DND-41 (cell line): ENCODE results near the gene CRB3.
A peak's percentile ranks its signal among the peaks of the same experiment; 100 is the strongest.

Experiments
- ATAC-seq: fragments of 200-7000 bp; cut with Tn5 transposase; 3 replicates; pipeline ENCODE4 v1.9.1; 2021; ENCODE audit warnings: low read depth; ENCODE audit not compliant: insufficient read depth
- DNase-seq: peaks from one replicate; pipeline ENCODE4 v3.0.0-alpha.2; 2020
- H2AFZ ChIP-seq: 2 replicates; pipeline ENCODE4 v1.6.0; 2012; ENCODE audit warnings: low read depth, low read length
- H3K27ac ChIP-seq: 2 replicates; pipeline ENCODE4 v1.5.1; 2012; ENCODE audit warnings: low read length, inconsistent platforms
- H3K27me3 ChIP-seq: fragments of 200-600 bp; sonication (generic); 2 replicates; pipeline ENCODE4 v1.6.0; 2012; ENCODE audit warnings: low read length, mild to moderate bottlenecking, inconsistent platforms; ENCODE audit not compliant: insufficient read depth, poor library complexity
- H3K36me3 ChIP-seq: 2 replicates; pipeline ENCODE4 v1.5.1; 2012; ENCODE audit warnings: low read length, inconsistent platforms; ENCODE audit not compliant: insufficient read depth
- H3K4me1 ChIP-seq: 2 replicates; pipeline ENCODE4 v1.5.1; 2012; ENCODE audit warnings: mild to moderate bottlenecking, low read length; ENCODE audit not compliant: insufficient read depth
- H3K4me2 ChIP-seq: 2 replicates; pipeline ENCODE4 v1.6.0; 2012; ENCODE audit warnings: mild to moderate bottlenecking, moderate library complexity, low read length, inconsistent platforms; ENCODE audit not compliant: insufficient read depth
- H3K4me3 ChIP-seq, 2 experiments: fragments of 200-600 bp in 1 of 2; shearing (Covaris generic) in 1 of 2; 2 replicates each; pipeline ENCODE4 v1.5.1; 2012 to 2016; ENCODE audit warnings: inconsistent platforms in 2 of 2, low read length in 2 of 2, mild to moderate bottlenecking in 2 of 2, low read depth in 1 of 2, moderate library complexity in 1 of 2
- H3K79me2 ChIP-seq: 2 replicates; pipeline ENCODE4 v1.6.0; 2012; ENCODE audit warnings: low read length, inconsistent platforms; ENCODE audit not compliant: insufficient read depth
- H3K9ac ChIP-seq: 2 replicates; pipeline ENCODE4 v1.6.0; 2012; ENCODE audit warnings: low read depth, mild to moderate bottlenecking, inconsistent platforms, low read length, moderate library complexity
- H3K9me3 ChIP-seq: 2 replicates; pipeline ENCODE4 v1.5.1; 2012; ENCODE audit warnings: low read length, moderate library complexity, mild to moderate bottlenecking, inconsistent platforms; ENCODE audit not compliant: insufficient read depth, severe bottlenecking
- H4K20me1 ChIP-seq: 2 replicates; pipeline ENCODE4 v1.6.0; 2012; ENCODE audit warnings: low read length; ENCODE audit not compliant: insufficient read depth
- EZH2 ChIP-seq: IDR thresholded peaks from 3 replicates; pipeline ENCODE4 v1.6.1; 2012; ENCODE audit warnings: borderline replicate concordance, low read depth, mild to moderate bottlenecking, moderate library complexity, low read length, inconsistent platforms; ENCODE audit not compliant: severe bottlenecking
- TF ChIP-seq, protein P1 (sequence below): IDR thresholded peaks from 2 replicates; pipeline ENCODE4 v1.5.1; 2012; ENCODE audit warnings: borderline replicate concordance, low read length, moderate library complexity, mild to moderate bottlenecking; ENCODE audit not compliant: poor library complexity, severe bottlenecking; ENCODE audit errors: extremely low read depth

CRB3 gene

DNA sequence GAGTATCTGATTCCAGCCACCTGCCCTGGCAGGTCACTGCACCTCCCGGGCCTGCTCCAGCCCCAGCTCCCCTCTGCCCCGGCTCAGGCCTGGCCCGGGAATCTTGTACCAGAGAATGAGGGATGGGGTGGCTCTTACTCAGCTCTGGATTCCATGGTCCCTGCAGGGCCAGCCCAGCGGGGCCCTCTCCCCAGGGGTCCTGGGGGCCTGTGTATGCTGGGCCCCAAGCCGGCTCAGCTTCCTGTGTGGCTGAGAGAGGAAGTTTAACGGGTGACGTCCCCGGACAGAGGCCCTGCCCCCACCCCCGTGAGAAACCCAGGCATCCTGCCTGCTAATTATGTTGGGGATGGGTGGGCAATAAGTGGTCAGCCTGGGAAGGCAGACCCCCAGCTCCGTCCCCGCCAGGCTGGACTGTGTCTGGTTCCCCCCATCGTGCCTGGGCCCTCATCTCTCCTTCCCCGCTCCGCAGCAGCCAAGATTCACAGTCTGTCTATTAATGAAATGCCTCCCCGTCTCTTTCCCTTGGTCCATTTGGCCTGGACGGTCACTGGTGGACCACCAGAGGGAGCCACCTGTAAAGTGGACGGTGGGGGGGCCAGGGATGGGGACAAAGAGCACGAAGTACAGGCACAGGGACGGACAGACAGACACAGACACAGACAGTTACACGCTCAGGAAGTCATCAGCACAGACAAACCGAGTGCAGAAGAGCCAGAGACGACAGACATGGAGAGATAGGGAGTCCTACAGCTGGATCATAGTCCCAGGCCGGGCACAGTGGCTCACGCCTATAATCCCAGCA is 17.7 kb downstream of the CRB3 start, which contains the start of gene DENND1C:
DENND1C (minus strand) TSS at position 247 of the 802 bp plus-strand sequence; CDS start at position 155, 92 bp downstream.
- peak within 1 kb of the TSS; percentile 53 to 77; a peak in 3 of 4 replicates for H3K4me3 ChIP-seq

DNA sequence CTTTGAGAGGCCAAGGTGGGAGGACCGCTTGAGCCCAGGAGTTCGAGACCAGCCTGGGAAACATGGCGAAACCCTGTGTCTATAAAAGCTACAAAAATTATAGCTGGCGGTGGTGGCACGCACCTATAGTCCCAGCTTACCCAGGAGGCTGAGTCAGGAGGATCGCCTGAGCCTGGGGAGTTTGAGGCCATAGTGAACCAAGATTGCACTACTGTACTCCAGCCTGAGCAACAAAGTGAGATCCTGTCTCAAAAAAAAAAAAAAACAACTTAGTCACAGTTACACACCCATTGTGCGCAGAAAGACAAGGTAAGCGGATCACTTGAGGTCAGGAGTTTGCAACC is 18.2 kb downstream of the CRB3 start:
- Histone ChIP-seq H3K27me3 (no peaks in the 10 kb centered on the region), H3K79me2 (peaks cover 20% of the 10 kb centered on the region), H3K36me3 (peaks cover 10% of the 10 kb centered on the region), H3K4me3 (peak overlapping the region in 1 of 2 experiments; percentile 77; a peak in 1 of 4 replicates), H3K9me3 (no peaks in the 10 kb centered on the region), H2AFZ (peak overlapping the region; percentile 75), H3K4me1 (peaks cover 28% of the 10 kb centered on the region), H3K27ac (peak overlapping the region; percentile 92), H4K20me1 (no peaks in the 10 kb centered on the region), H3K4me2 (peak overlapping the region; percentile 88), H3K9ac (peak overlapping the region; percentile 79)
- DNase-seq (no peak), ATAC-seq (no peak)
- TF ChIP-seq, protein P1, sequence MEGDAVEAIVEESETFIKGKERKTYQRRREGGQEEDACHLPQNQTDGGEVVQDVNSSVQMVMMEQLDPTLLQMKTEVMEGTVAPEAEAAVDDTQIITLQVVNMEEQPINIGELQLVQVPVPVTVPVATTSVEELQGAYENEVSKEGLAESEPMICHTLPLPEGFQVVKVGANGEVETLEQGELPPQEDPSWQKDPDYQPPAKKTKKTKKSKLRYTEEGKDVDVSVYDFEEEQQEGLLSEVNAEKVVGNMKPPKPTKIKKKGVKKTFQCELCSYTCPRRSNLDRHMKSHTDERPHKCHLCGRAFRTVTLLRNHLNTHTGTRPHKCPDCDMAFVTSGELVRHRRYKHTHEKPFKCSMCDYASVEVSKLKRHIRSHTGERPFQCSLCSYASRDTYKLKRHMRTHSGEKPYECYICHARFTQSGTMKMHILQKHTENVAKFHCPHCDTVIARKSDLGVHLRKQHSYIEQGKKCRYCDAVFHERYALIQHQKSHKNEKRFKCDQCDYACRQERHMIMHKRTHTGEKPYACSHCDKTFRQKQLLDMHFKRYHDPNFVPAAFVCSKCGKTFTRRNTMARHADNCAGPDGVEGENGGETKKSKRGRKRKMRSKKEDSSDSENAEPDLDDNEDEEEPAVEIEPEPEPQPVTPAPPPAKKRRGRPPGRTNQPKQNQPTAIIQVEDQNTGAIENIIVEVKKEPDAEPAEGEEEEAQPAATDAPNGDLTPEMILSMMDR, result no peak
- TF ChIP-seq EZH2, result no peak

More for the DNA sequence above, 17.7 kb downstream of the CRB3 start, which contains the start of gene DENND1C:
- DNase-seq (peak; percentile 87), ATAC-seq (peak; percentile 92)
- Histone ChIP-seq H4K20me1 (no peaks in the 10 kb centered on the region), H3K27ac (peak within 1 kb of the TSS; percentile 92), H2AFZ (peak within 1 kb of the TSS; percentile 75), H3K36me3 (peaks cover 16% of the 10 kb centered on the region), H3K9me3 (no peaks in the 10 kb centered on the region), H3K79me2 (peaks cover 20% of the 10 kb centered on the region), H3K9ac (peak within 1 kb of the TSS; percentile 79), H3K4me1 (peaks cover 28% of the 10 kb centered on the region), H3K4me2 (peak within 1 kb of the TSS; percentile 88), H3K27me3 (no peaks in the 10 kb centered on the region)
- no peak for TF ChIP-seq EZH2
- TF ChIP-seq, protein P1, result peak; percentile 38

DNA sequence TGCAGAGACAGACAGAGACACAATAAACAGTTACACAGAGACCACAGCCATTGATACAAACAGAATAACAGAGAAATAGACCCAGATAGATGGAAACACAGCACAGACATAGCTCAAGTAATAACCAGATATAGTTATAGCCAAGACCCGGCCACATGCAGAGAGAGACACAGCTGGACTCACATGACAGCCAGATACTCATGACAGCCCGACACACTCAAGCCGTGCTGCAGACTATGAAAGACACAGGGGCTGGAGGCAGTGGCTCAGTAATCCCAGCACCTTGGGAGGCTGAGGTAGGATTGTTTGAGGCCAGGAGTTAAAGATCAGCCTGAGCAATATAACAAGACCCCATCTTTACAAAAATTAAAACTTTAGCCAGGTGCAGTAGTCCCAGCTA is 19.2 kb downstream of the CRB3 start:
- no peak overlapping the region for H3K4me3 ChIP-seq
- TF ChIP-seq EZH2, result no peak
- TF ChIP-seq, protein P1, result no peak
- no peak overlapping the region for H3K4me2 ChIP-seq
- no peak overlapping the region for H3K27ac ChIP-seq
- H3K9me3 ChIP-seq, result no peaks in the 10 kb centered on the region
- H2AFZ ChIP-seq, result no peak overlapping the region
- H3K36me3 ChIP-seq, result peaks cover 10% of the 10 kb centered on the region
- peaks cover 28% of the 10 kb centered on the region for H3K4me1 ChIP-seq
- DNase-seq (no peak), ATAC-seq (no peak)
- peaks cover 20% of the 10 kb centered on the region for H3K79me2 ChIP-seq
- no peaks in the 10 kb centered on the region for H4K20me1 ChIP-seq
- no peak overlapping the region for H3K9ac ChIP-seq
- H3K27me3 ChIP-seq, result no peaks in the 10 kb centered on the region
